Left forelimb (tissue), 1 donor: ENCODE measurements around the gene SMYD2.
A peak's percentile ranks its signal among the peaks of the same experiment; 100 is the strongest.

Experiments used
- DNase-seq: peaks from one replicate; pipeline ENCODE4 v3.0.0-alpha.2; 2018; ENCODE audit warnings: low spot score

SMYD2 gene

GRCh38 chr1:214329470-214330220, 48.7 kb downstream of the SMYD2 start:
- DNase-seq = no peak

GRCh38 chr1:214330222-214330621, 49.3 kb downstream of the SMYD2 start:
- DNase-seq = no peak

DNA sequence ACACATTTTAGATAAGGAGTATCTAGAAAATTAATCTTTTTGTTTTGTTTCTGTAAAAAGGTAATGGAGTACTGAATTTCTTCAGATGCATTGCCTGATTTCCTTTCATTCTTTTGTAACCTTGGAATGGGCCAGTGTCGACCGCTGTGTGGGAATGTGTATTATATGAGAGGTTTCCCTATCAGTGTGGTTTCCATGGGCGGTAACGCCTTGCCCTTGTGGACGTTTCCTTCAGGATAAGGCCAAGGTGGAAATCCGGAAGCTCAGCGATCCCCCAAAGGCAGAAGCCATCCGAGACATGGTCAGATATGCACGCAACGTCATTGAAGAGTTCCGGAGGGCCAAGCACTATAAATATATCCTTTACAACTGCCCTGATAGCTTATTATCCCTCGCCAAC, 49.8 kb downstream of the SMYD2 start:
- no peak for DNase-seq

DNA sequence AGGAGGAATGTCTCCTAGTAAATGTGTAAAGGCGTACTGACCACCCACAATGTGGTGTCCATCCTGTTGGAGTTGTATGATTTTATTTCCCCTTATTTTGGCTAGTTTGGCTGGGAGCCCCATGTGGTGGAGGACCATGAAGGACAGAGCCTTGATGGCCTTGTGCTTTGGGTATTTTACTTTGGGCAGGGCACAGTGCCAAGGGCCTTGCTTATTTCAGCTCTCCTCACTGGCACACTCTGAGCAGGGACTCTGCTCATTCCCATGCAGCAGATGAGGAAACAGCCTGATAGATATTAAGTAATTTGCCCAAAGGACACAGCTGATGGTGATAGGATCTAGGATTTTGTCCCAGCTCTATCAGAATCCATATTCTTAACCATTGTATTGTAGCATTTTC, 50.2 kb downstream of the SMYD2 start:
- no peak for DNase-seq

GRCh38 chr1:214331827-214332423, 51.0 kb downstream of the SMYD2 start:
- DNase-seq = no peak

- peak; percentile 72 for DNase-seq
These were observed 52.2 kb downstream of the SMYD2 start for GRCh38 chr1:214332946-214333798.

GRCh38 chr1:214335567-214335966, 54.6 kb downstream of the SMYD2 start:
- DNase-seq = no peak

GRCh38 chr1:214337015-214337414, 56.1 kb downstream of the SMYD2 start:
- DNase-seq = no peak

- no peak for DNase-seq
These were observed 56.6 kb downstream of the SMYD2 start for GRCh38 chr1:214337511-214337910.

DNA sequence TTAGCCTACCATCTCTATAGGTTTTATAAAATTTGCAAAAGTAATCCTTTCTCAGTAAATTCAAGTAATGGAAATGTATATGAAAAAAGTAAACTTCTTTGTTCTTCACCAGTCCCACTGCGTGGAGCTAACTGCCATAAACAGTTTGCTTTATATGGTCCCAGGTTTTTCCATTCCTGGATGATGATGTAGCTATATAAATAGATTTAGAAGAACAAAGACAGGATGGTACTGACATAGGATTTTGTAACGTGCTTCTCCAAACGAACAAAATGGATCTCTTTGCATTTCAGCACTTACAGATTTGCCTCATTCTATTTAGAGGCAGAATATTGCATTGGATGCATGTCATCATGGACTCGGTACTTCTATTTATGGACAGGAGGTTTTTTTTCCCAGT, 57.3 kb downstream of the SMYD2 start:
- no peak for DNase-seq

DNA sequence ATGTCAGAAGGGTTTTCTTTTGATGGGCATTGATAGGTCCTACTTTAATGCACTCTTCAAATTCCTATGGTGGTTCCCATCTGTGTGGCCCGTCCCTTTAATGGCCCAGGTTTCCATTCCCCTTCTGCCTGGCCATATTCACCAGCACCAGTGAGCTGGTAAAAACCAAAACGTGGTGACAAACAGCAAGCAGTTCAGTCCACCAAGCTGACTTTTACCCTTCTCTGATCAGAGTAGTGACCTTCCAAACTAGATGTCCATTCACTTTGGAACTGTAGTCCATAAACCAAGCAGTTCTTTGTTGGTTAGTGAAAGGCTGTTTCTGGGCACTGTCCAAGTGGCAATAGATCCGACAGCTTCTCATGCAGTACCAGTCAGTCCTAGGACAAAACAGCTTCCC, 60.5 kb downstream of the SMYD2 start:
- no peak for DNase-seq

- no peak for DNase-seq
These were observed 61.0 kb downstream of the SMYD2 start for GRCh38 chr1:214341932-214342331.

GRCh38 chr1:214342525-214342924, 61.6 kb downstream of the SMYD2 start:
- DNase-seq = no peak

DNA sequence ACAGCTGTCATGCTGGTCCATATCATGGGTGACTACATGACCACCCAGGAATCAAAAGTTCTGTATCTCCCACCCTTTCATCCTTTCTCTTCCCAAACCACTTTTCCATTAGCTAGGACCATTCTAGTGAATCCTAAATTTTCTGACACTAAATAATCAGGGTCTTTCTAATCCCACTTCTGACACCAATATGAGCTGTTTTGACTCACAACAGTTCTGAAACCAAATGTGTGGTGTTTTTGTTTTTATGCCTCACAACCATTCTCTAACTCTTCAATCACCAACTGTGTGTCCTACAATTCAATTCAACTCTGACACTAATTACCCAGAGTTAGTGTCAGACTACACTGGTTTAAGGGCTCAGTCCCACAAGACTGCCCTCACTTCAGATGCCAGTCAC, 63.9 kb downstream of the SMYD2 start:
- no peak for DNase-seq

DNA sequence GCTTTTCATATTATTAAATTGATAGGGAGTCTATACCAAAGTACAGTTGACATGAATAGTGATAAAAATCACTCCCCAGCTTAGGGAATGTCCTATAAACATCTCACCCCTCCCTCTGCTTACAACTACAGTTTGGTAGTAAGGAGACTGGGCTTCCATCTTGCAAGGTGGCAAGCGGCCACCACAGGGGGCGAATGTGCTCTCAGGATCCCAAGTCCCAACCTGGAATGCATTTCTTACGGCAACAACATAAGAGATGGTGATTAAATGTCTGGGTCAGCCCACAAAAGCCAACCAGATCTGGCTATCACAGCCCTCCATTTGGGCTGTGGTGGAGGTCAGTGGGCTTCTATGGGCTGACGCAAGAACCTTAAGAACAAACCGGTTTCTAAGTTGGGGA, 68.0 kb downstream of the SMYD2 start:
- DNase-seq = no peak

DNA sequence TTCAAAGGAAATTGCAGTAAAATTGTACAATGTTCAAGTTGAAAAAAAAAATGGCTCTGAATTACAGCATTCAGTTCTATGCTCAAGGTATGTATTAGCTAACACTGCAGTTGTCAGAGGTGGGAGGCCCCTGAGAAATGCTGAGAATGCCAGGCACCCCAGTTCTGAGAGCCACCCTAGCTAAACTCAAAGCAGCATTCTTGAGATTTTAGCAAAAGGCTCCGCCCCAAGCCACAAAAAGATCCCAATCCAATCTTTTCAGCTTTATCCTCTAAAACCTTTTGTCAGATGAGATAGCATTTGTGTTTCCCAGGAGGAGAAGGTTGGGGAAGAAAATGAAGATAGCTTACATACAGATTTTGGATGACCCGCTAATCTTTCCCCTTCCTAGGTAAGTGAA, 68.8 kb downstream of the SMYD2 start:
- no peak for DNase-seq

- no peak for DNase-seq
These were observed 70.8 kb downstream of the SMYD2 start for GRCh38 chr1:214351551-214352277.

DNA sequence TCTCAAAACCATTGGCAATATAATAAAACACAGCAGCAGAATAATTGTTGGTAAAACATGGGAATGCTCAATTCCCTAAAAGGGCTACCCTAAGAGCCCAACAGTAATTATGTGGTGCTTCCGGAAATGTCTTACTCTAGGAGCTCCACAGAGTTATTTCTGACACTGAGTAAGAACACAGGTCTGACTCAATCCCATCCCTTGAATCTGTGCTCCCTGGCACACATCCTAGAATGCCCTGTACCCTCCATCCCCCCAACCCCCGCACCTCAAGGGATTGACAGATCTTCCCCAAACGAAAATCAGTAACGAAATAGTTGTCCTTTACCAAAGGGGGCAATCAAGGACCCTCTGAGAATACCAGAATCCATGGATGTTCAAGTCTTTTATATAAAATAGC, 71.9 kb downstream of the SMYD2 start:
- DNase-seq = no peak

- DNase-seq = no peak
These were observed 73.6 kb downstream of the SMYD2 start for GRCh38 chr1:214354440-214355148.

- no peak for DNase-seq
These were observed 79.2 kb downstream of the SMYD2 start for GRCh38 chr1:214360116-214360515.

DNA sequence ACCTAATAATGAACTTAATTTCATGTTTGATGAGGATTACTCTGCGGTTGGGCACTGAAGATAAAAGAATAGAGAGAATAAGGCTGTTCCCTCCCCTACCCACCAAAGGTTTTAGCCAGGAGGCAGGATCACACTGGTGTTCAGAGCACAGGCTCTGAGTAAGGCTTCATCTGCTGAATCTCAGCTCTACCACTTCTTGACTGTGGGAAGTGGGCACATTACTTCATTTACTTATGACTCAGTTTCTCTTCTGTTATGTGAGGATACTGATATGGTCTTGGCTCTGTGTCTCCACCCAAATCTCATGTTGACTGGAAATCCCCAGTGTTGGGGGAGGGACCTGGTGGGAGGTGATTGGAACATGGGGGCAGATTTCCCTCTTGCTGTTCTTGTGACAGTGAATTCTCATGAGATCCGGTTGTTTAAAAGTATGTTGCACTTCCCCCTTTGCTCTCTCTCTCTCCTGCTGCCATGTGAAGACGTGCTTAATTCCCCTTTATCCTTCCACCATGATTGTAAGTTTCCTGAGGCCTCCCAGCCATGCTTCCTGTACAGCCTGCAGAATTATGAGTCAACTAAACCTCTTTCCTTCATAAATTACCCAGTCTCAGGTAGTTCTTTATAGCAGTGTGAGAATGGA, 79.7 kb downstream of the SMYD2 start:
- no peak for DNase-seq
